Measurements from ENCODE around the gene EMC9. TPM values are rescaled to one million over a fixed set of nuclear protein-coding genes. Genes with fewer than 3 reads are reported as not detected.
A peak's percentile ranks its signal among the peaks of the same experiment; 100 is the strongest.

The EMC9 gene
- polyA plus RNA-seq, 1 donor (not counting 4 experiments of a cell fraction or from before 2014, with no cell fraction given), result 11.0 TPM

DNA sequence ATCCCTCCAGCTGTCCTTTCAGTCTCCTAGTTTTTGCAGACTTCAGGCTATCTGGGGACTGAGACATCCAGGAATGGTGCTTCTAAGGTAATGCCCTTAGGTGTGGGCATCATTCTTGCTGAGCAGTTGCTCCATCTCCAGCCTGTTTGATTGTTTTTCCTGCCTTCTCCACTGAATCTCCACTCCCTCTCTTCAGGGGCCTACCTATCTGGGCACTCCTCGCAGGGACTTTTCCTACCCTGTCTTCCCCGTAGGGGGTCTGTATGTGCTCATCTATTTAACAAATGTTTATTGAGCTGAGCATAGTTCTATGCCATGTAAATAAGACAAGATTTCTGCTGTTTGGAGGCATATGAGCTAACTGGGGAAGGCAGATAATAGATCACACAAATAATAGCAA is 8.4 kb downstream of the EMC9 start:
- no peaks in the 10 kb centered on the region for H3K9me3 ChIP-seq (ENCODE audit: control insufficient read depth, low read depth, low read length)
- H3K27ac ChIP-seq (ENCODE audit: control insufficient read depth, insufficient read depth, low read length), result no peak overlapping the region
- no peaks in the 10 kb centered on the region for H4K20me1 ChIP-seq (ENCODE audit: control insufficient read depth, extremely low read depth, insufficient read depth, low read length)
- no peak overlapping the region for H3K4me2 ChIP-seq (ENCODE audit: control insufficient read depth, extremely low read depth, insufficient read depth, low read depth, low read length)
- no peaks in the 10 kb centered on the region for H3K9me1 ChIP-seq (ENCODE audit: control insufficient read depth, extremely low read depth, insufficient read depth, low read length)
- H3K79me2 ChIP-seq (ENCODE audit: control insufficient read depth, insufficient read depth, low read length), result peaks cover 6% of the 10 kb centered on the region
- dilution Hi-C loops (cut with MboI; ENCODE audit: extremely low pct_ligation_motif_present, low sequenced_read_pairs), result no loop called here
- no peaks in the 10 kb centered on the region for H3K27me3 ChIP-seq (ENCODE audit: control insufficient read depth, extremely low read depth, insufficient read depth, low read length)
- H3K4me1 ChIP-seq (ENCODE audit: control insufficient read depth, extremely low read depth, insufficient read depth, low read length), result peaks cover 22% of the 10 kb centered on the region
- no peak overlapping the region for H3K4me3 ChIP-seq (ENCODE audit: control insufficient read depth in 2 of 3, extremely low read depth in 1 of 3, insufficient read depth in 2 of 3, low read depth in 1 of 3, low read length in 3 of 3)
- DNase-seq (ENCODE audit: low read depth, low spot score) (no peak), FAIRE-seq (no peak)
- H3K9ac ChIP-seq (ENCODE audit: control insufficient read depth, extremely low read depth, insufficient read depth, low read length), result no peak overlapping the region
- H3K36me3 ChIP-seq (ENCODE audit: control insufficient read depth in 2 of 2, extremely low read depth in 1 of 2, insufficient read depth in 2 of 2, low read length in 2 of 2), result peaks cover 2 to 7% of the 10 kb centered on the region in 2 experiments
- no peak for TF ChIP-seq EZH2 (IDR thresholded peaks at IDR 0.05; ENCODE audit: low read length)
- TF ChIP-seq CTCF (optimal IDR thresholded peaks at IDR 0.05 in 1 of 3, IDR thresholded peaks at IDR 0.05 in 1 of 3, conservative IDR thresholded peaks at IDR 0.05 in 1 of 3; ENCODE audit: extremely low read depth in 1 of 3, insufficient read depth in 2 of 3, low read length in 3 of 3), result no peak
- H2AFZ ChIP-seq (ENCODE audit: control insufficient read depth, low read length), result peak overlapping the region; percentile 42

DNA sequence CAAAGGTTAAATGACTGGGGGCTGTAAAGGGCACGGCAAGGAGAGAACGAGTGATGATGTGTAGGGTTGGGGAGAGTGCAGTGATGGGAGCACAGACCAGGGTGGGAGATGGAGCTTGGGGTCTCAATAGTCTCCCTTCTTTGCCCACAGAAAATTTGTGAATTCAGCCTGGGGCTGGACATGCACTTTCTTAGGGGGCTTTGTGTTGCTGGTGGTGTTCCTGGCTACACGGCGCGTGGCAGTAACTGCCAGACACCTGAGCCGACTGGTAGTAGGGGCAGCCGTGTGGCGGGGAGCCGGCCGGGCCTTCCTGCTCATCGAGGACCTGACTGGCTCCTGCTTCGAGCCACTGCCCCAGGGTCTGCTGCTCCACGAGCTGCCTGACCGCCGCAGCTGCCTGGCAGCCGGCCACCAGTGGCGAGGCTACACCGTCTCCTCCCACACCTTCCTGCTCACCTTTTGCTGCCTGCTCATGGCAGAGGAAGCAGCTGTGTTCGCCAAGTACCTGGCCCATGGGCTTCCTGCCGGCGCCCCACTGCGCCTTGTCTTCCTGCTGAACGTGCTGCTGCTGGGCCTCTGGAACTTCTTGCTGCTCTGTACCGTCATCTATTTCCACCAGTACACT is 9.2 kb downstream of the EMC9 start:
- Histone ChIP-seq H3K36me3 (ENCODE audit: control insufficient read depth in 2 of 2, extremely low read depth in 1 of 2, insufficient read depth in 2 of 2, low read length in 2 of 2) (peaks cover 0 to under 1% of the 10 kb centered on the region in 2 experiments), H3K4me2 (ENCODE audit: control insufficient read depth, extremely low read depth, insufficient read depth, low read depth, low read length) (peak overlapping the region; percentile 29), H3K4me1 (ENCODE audit: control insufficient read depth, extremely low read depth, insufficient read depth, low read length) (peaks cover 21% of the 10 kb centered on the region), H3K9me1 (ENCODE audit: control insufficient read depth, extremely low read depth, insufficient read depth, low read length) (no peaks in the 10 kb centered on the region), H3K4me3 (ENCODE audit: control insufficient read depth in 2 of 3, extremely low read depth in 1 of 3, insufficient read depth in 2 of 3, low read depth in 1 of 3, low read length in 3 of 3) (no peak overlapping the region), H3K9me3 (ENCODE audit: control insufficient read depth, low read depth, low read length) (no peaks in the 10 kb centered on the region), H3K27me3 (ENCODE audit: control insufficient read depth, extremely low read depth, insufficient read depth, low read length) (no peaks in the 10 kb centered on the region), H2AFZ (ENCODE audit: control insufficient read depth, low read length) (peak overlapping the region; percentile 80), H4K20me1 (ENCODE audit: control insufficient read depth, extremely low read depth, insufficient read depth, low read length) (no peaks in the 10 kb centered on the region), H3K27ac (ENCODE audit: control insufficient read depth, insufficient read depth, low read length) (no peak overlapping the region), H3K9ac (ENCODE audit: control insufficient read depth, extremely low read depth, insufficient read depth, low read length) (no peak overlapping the region), H3K79me2 (ENCODE audit: control insufficient read depth, insufficient read depth, low read length) (peaks cover 6% of the 10 kb centered on the region)
- TF ChIP-seq CTCF (optimal IDR thresholded peaks at IDR 0.05 in 1 of 3, IDR thresholded peaks at IDR 0.05 in 1 of 3, conservative IDR thresholded peaks at IDR 0.05 in 1 of 3; ENCODE audit: extremely low read depth in 1 of 3, insufficient read depth in 2 of 3, low read length in 3 of 3) (no peak), EZH2 (IDR thresholded peaks at IDR 0.05; ENCODE audit: low read length) (no peak)
- dilution Hi-C loops (cut with MboI; ENCODE audit: extremely low pct_ligation_motif_present, low sequenced_read_pairs), result no loop called here
- DNase-seq (ENCODE audit: low read depth, low spot score) (no peak), FAIRE-seq (no peak)
